Measurements from ENCODE around the gene DLGAP1.

DNA sequence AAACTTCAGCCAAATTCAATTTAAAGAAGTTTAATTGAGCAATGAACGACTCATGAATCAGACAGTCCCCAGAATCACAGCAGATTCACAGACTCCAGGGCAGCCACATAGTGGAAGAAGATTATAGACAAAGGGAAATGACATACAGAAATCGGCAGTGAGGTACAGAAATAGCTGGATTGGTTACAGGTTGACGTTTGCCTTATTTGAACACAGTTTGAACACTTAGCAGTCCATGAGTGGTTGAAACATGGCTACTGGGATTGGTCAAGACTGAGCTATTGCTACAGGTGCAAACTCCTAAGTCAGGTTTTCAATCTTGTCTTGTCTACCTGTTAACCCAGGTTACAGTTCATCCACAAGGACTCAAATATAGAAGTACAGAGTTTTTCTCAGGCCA is 169.6 kb downstream of the DLGAP1 start:
- no peak for TF ChIP-seq POLR2A (IDR thresholded peaks at IDR 0.05)
- TF ChIP-seq, protein P1, sequence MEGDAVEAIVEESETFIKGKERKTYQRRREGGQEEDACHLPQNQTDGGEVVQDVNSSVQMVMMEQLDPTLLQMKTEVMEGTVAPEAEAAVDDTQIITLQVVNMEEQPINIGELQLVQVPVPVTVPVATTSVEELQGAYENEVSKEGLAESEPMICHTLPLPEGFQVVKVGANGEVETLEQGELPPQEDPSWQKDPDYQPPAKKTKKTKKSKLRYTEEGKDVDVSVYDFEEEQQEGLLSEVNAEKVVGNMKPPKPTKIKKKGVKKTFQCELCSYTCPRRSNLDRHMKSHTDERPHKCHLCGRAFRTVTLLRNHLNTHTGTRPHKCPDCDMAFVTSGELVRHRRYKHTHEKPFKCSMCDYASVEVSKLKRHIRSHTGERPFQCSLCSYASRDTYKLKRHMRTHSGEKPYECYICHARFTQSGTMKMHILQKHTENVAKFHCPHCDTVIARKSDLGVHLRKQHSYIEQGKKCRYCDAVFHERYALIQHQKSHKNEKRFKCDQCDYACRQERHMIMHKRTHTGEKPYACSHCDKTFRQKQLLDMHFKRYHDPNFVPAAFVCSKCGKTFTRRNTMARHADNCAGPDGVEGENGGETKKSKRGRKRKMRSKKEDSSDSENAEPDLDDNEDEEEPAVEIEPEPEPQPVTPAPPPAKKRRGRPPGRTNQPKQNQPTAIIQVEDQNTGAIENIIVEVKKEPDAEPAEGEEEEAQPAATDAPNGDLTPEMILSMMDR (IDR thresholded peaks at IDR 0.05) = no peak

All from right lobe of liver (tissue), 4 donors.